Fibroblast of the aortic adventitia (primary cell): Measurements from ENCODE around the gene PLEKHH3. TPM values are rescaled to one million over a fixed set of nuclear protein-coding genes. Genes with fewer than 3 reads are reported as not detected.

Experiments used
- DNase-seq: peaks from one replicate; pipeline ENCODE4 v3.0.0-alpha.2; 2010; ENCODE audit warnings: low read depth
- H3K4me3 ChIP-seq: 2 replicates; pipeline ENCODE4 v1.5.1; 2011; ENCODE audit warnings: low read depth, mild to moderate bottlenecking, control low read depth, low read length, moderate library complexity
- total RNA-seq: library from RNA; depleted of rRNA; stranded (reverse); fragments of >200 nt; gene quantifications from 2 replicates; pipeline ENCODE4 v1.2.3, GENCODE V29; 2012; ENCODE audit warnings: low replicate concordance
- TF ChIP-seq, protein P1 (sequence below): IDR thresholded peaks from 2 replicates; pipeline ENCODE4 v1.5.1; 2011; ENCODE audit warnings: mild to moderate bottlenecking, low read length, control low read depth, inconsistent platforms; ENCODE audit not compliant: insufficient read depth

PLEKHH3 gene
- total RNA-seq, 1 donor: 15.6 TPM

DNA sequence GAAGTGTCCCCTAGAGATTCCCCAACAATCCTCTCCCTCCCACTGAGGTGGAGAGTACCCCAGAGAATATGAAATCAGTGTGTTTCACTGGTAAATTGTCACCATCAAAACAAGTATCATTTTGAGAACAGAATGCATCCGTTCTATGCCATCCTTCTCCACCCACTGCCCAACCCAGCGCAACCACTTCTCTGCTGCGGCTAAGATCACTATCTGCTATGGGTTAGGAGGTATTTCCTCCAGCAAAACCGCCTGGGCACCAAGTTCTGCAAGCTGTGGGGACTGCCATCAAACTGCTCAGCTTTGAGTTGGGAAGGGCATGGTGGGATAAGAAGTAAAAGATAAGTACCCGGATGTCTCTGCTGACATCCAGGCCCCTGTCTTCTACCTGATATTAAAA lies 29.9 kb upstream of the PLEKHH3 start:
- no peak overlapping the region for H3K4me3 ChIP-seq
- DNase-seq: no peak
- TF ChIP-seq, protein P1, sequence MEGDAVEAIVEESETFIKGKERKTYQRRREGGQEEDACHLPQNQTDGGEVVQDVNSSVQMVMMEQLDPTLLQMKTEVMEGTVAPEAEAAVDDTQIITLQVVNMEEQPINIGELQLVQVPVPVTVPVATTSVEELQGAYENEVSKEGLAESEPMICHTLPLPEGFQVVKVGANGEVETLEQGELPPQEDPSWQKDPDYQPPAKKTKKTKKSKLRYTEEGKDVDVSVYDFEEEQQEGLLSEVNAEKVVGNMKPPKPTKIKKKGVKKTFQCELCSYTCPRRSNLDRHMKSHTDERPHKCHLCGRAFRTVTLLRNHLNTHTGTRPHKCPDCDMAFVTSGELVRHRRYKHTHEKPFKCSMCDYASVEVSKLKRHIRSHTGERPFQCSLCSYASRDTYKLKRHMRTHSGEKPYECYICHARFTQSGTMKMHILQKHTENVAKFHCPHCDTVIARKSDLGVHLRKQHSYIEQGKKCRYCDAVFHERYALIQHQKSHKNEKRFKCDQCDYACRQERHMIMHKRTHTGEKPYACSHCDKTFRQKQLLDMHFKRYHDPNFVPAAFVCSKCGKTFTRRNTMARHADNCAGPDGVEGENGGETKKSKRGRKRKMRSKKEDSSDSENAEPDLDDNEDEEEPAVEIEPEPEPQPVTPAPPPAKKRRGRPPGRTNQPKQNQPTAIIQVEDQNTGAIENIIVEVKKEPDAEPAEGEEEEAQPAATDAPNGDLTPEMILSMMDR: no peak

DNA sequence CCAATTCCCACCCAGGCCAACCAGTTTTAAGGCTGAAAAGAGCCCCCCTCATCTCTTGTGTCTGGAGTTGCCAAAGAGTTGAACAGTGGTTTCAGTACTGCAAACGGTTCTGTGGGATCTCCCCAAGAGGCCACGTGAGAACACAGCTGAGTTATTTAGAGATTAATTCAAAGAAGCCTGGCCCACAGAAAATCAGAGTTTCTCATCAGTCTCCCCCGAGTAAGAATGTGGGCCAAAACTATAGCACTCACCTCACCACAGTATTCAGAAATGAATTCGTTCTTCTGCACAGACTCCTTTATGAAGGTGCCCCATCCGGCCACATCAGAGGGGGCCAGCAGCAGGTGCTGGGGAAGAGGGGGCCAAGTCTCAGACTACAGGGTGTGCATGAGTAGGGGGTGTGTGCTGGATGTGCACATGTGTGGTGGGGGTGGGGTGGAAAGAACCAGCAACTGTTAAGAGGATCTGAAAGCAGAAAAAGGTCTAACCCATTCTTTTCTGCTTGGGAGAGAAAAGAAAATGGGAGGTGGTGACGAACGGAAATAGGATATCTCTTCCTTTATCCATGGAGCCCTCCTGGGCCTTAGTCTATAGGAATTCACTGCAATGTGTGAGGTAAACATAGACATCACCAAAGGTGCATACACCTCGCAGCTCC lies 28.2 kb upstream of the PLEKHH3 start:
- H3K4me3 ChIP-seq: no peak overlapping the region
- TF ChIP-seq, protein P1: no peak
- DNase-seq: no peak

- H3K4me3 ChIP-seq: no peak overlapping the region
- TF ChIP-seq, protein P1: no peak
- DNase-seq: no peak
These were observed 27.7 kb upstream of the PLEKHH3 start for GRCh38 chr17:42704490-42704836.

DNA sequence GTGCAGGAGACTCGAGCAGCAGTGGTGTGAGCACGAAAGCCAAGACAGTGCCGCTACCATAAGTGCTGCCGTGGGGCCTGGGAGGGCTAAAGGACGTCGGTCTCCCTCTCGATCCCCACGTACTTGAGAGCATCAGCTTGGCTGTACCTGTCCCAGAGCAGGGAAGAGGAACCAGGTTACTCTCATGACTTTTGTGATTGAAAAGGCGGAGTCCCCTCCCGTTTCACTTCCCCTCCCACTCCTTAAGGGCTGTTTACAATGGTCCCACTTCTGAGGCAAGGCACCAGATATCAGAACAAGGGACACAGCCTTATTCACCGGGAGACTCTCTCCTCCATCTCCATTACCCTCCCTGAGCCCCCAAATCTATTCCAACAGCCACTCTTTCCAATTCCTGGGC lies 25.7 kb upstream of the PLEKHH3 start:
- TF ChIP-seq, protein P1: no peak
- no peak for DNase-seq

GRCh38 chr17:42700586-42701289 lies 23.9 kb upstream of the PLEKHH3 start:
- H3K4me3 ChIP-seq: no peak overlapping the region
- no peak for DNase-seq
- TF ChIP-seq, protein P1: no peak

More for the DNA sequence above, 25.7 kb upstream of the PLEKHH3 start:
- H3K4me3 ChIP-seq: no peak overlapping the region

DNA sequence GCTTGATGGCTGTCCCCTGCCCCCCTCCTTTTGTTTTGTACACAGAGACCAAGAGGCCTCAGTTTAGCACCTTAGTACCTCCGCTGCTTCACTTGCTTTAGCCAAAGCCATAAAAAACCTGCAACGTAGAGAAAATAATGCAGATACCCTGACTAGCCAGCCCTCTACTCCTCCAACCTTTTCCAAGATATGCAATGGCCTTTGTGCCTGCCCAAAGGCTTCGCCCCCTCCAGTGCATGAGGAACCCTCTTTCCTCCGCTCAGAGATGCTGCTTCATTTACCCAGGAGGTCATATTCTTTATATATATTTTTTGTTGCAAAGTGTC lies 22.6 kb upstream of the PLEKHH3 start:
- no peak for DNase-seq
- TF ChIP-seq, protein P1: no peak
- no peak overlapping the region for H3K4me3 ChIP-seq
